GM19463 (cell line): ENCODE measurements around the gene PRR19.
A peak's percentile ranks its signal among the peaks of the same experiment; 100 is the strongest.

Experiments used
- ATAC-seq: cut with Tn5 transposase; IDR thresholded peaks from one replicate; pipeline ENCODE4 v1.9.1; 2021; ENCODE audit warnings: mild to moderate bottlenecking, moderate library complexity; ENCODE audit not compliant: unreplicated experiment

Gene PRR19

GRCh38 chr19:42271045-42271419 lies 30.9 kb upstream of the PRR19 start:
- ATAC-seq, result no peak

DNA sequence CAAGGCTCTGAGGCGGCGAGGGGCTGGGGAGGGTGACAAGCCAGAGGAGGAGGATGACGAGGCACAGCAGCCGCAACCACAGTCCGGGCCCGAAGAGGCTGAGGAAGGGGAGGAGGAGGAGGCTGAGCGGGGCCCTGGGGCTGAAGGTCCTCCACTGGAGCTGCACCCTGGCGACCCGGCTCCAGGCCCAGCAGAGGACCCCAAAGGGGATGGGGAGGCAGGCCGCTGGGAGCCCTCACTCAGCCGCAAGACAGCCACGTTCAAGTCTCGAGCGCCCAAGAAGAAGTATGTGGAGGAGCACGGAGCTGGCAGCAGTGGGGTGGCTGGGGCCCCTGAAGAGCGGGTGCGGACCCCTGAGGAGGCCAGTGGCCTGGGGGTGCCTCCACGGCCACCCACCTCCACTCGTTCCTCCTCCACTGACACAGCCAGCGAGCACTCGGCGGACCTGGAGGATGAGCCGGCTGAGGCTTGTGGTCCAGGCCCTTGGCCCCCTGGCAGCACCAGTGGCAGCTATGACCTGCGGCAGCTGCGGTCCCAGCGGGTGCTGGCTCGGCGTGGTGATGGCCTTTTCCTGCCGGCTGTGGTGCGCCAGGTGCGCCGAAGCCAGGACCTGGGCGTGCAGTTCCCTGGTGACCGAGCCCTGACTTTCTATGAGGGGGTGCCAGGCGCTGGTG lies 29.9 kb upstream of the PRR19 start:
- ATAC-seq, result no peak

GRCh38 chr19:42272535-42272897 lies 29.4 kb upstream of the PRR19 start:
- ATAC-seq, result no peak

- no peak for ATAC-seq
Measured at GRCh38 chr19:42272989-42273406, 28.9 kb upstream of the PRR19 start.

GRCh38 chr19:42273407-42274064 lies 28.4 kb upstream of the PRR19 start:
- no peak for ATAC-seq

DNA sequence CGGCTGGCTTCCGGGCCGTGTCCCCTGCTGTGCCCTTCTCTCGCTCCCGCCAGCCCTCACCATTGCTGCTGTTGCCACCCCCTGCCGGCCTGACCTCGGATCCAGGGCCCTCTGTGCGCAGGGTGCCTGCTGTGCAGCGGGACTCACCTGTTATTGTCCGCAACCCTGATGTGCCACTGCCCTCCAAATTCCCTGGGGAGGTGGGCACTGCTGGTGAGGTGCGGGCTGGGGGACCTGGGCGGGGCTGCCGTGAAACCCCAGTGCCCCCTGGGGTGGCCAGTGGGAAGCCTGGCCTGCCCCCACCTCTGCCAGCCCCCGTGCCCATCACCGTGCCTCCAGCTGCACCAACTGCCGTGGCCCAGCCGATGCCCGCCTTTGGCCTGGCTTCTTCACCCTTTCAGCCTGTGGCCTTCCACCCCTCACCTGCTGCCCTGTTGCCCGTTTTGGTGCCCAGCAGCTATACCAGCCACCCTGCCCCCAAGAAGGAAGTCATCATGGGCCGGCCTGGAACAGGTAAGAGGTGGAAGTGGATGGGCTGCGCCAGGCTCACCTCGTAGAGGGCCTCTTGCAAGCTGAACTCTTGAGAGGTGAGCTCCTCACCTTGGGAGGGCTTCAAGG lies 27.8 kb upstream of the PRR19 start:
- no peak for ATAC-seq

- ATAC-seq, result no peak
Measured at GRCh38 chr19:42275103-42275502, 26.8 kb upstream of the PRR19 start.

- no peak for ATAC-seq
Measured at GRCh38 chr19:42275517-42275916, 26.4 kb upstream of the PRR19 start.

- ATAC-seq, result no peak
Measured at GRCh38 chr19:42276284-42276683, 25.6 kb upstream of the PRR19 start.

GRCh38 chr19:42276821-42277220 lies 25.1 kb upstream of the PRR19 start:
- ATAC-seq, result no peak

GRCh38 chr19:42277821-42278451 lies 24.0 kb upstream of the PRR19 start:
- ATAC-seq, result no peak

- ATAC-seq, result no peak
Measured at GRCh38 chr19:42278452-42279154, 23.3 kb upstream of the PRR19 start.

DNA sequence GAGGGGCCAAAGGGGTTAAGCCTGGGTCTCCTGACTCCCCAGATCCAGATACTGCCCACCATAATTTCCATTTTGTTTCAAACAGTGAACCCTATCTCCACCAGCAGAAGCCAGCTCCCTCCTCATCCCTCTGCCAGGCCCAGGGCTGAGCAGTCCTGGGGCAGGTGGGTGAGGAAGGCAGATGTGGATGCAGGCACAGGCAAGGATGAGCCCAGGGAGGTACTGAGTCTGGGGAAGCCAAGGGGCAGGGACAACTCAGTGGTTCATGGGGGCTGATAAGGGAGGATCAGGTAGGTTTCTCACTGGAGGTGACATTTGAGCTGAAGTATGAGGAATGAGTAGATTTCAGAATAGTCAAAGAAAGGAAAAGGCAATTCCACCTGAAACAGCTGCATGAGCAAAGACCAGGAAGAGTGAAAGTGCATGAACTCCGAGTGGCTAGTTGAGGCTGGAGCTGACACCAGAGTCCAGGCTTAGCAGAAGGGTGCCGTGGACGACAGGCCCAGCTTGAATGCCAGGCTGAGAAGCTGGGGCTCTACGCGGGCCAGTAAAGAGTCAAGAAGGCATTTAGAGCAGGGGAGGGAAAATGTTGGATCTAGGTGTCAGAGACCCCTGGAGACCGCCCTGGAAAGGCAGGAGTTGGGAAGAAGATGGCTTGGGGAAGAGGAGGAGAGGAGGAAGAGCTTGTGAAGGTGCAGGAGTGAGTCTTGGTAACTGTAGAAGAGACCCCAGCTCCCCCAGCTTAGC lies 22.6 kb upstream of the PRR19 start:
- no peak for ATAC-seq

DNA sequence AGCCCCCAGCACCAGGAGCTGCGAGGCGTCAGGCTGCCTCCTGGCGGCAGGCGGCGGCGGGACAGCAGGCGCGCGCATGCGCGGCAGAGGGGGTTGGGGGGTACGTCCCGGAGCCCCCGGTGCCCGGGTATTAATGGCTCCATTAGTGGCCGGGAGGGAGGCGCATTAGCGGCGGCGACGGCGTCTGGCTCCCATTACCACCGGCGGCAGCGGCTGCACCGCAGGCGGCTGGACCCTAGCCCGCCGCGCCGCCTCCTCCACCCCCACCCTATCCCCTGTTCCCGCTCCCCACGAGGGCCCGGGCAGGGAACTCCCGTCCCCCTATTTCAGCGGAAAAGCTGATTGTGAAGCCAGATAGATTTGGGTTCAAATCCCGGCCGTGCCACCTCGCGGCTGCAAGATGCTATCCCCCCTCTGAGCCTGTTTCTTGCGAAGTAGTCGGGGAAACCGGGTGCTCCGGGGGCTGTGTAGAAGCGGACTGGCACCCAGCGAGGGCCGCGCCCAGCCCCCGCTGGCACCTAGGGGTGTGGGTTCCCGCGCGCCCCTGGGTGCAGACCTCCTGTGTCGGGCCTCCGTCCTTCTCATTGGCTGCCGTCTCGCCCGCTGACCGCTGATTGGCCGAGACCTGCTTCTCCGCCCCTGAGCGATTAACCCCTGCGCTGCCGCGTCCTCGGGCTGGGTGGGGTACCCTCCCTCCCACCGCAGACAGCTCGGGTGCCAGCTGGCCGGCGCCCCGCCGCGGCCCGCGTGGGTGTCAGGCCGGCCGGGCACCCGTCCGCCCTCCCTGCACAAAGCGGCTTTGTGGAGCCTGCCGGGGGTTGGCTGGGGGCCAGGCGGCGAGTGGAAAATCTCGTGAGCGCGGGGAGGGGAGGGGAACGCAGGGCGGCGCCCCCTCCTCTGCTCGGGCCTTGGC lies 21.8 kb upstream of the PRR19 start:
- ATAC-seq, result peak; percentile 46

- no peak for ATAC-seq
Measured at GRCh38 chr19:42280815-42281145, 21.2 kb upstream of the PRR19 start.

DNA sequence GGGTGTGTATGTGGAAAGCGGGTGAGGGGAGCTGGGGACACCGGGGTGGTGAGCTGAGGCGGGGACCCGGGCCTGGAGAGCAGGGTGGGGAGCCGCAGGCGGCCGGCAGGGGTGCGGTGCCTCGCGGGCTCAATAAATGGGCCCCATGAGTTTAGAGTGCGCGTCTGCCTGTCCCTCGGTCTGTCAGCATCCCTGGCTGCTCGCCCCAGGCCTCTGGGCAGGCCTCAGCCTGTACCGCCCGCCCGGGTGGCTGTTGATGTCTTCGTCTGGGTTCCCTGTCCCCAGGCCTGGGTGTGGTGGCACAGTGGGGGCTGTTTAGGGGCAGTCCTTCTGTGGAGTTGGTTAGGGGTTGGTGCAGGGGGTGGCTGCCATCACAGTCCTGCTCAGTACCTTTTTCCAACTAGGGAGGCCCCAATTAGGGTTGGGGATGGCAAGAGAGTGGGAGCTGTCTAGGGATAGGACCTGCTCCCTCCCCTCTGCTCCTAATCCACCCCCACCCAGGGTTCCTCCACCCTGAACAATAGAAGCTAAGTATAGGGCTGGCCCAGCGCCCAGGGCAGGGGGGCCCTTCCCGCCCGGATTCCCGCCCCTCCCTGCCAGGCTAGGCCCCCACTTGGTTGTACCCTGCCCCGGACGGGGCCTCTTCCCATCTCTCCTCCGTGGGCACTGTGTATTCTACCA lies 20.6 kb upstream of the PRR19 start:
- ATAC-seq, result no peak

DNA sequence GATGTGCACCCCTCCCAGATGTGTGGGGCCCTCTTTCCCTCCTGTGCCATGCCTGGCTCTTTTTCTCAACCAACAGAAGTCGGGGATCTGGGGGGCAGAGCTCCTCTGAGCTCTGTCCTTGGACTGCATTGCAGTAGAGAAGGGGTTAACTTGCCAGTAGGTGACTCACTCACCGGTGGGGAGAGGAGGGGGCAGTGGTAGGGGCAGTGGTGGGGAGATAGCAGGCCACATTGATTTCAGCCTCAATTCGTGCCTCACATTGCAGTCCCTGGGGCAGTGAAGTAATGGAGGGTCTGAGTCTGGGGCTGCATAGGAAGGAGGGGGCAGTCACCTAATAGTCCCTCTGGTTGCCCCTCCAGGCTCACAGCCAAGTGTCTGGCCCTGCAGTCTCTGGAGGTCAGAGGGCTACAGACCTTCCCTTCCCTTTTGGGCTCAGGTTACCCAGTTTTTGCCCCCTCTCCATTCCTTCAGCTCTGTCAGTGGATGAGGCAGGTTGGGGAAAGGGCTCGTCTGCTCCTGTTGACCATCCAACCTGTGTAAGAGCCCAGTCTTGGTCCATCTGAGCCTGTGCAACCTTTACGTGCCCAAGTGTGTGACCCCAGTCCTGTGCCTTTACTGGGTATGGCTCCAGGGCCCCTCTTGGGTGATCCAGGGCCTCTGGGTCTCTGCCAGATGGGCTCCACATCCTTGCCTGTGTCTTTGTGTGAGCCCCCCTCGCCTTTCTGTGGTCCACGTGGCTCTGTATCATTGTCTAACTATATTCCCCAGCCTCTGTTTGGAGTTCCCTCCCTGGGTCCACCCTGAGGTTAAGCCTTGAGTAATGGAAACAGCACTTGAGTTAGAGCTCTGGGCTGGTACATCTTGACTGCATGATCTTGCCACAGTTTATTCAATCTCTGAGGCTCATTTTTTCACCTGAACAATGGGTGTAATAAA lies 19.8 kb upstream of the PRR19 start:
- no peak for ATAC-seq

DNA sequence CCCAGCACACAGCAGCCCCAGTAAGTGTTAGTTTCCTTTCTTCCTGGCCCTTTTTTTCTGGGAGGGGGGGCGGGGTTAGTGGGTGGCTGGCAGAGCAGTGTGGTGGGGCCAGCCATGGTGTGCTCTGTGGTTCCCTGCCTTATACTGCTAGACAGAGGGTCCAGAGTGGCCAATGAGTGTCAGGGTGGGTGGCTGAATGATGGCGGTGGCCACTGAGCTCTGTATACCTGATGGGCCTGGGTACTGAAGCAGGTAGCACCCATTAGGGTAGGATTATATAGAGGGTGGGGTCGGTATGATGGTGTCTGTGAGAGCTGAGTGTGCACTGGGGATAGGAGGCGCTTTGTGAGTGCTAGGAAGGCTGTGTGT lies 19.1 kb upstream of the PRR19 start:
- no peak for ATAC-seq
